Kidney (tissue), 14 donors: ENCODE data around the gene RAPGEF6. TPM values are rescaled to one million over a fixed set of nuclear protein-coding genes. Genes with fewer than 3 reads are reported as not detected.

Source experiments
- DNase-seq, 5 donors: peaks; one replicate each; pipeline ENCODE4 v3.0.0-alpha.2; 2013 to 2020
- FAIRE-seq: peaks from 2 replicates; lab custom pipeline; 2012; peaks lifted over from hg19 to GRCh38; lab: Jason Lieb, UNC
- H3K27ac ChIP-seq, 2 donors: one replicate each; pipeline ENCODE4 v1.7.0; 2013; ENCODE audit warnings: low read depth in 2 of 2, low read length in 2 of 2, inconsistent platforms in 1 of 2
- H3K27me3 ChIP-seq: one replicate; pipeline ENCODE4 v1.7.1; 2013; ENCODE audit warnings: low read length, inconsistent platforms; ENCODE audit not compliant: control insufficient read depth, insufficient read depth
- H3K36me3 ChIP-seq, 3 donors: one replicate each; pipeline versions ENCODE4 v1.7.0 to v1.7.1; 2013; ENCODE audit warnings: low read length in 3 of 3, control low read depth in 1 of 3, inconsistent platforms in 1 of 3; ENCODE audit not compliant: insufficient read depth in 3 of 3, control insufficient read depth in 2 of 3
- H3K4me1 ChIP-seq, 3 donors: one replicate each; pipeline versions ENCODE4 v1.7.0 to v1.7.1; 2013; ENCODE audit warnings: low read length in 3 of 3, inconsistent platforms in 1 of 3, low read depth in 1 of 3; ENCODE audit not compliant: control insufficient read depth in 2 of 3, insufficient read depth in 2 of 3
- H3K4me3 ChIP-seq, 3 donors: one replicate each; pipeline versions ENCODE4 v1.7.0 to v1.8.1; 2013; ENCODE audit warnings: low read length in 3 of 3, control low read depth in 1 of 3, inconsistent platforms in 1 of 3
- H3K9ac ChIP-seq, 3 donors: one replicate each; pipeline versions ENCODE4 v1.7.0 to v1.7.1; 2013; ENCODE audit warnings: low read length in 3 of 3, control low read depth in 1 of 3, inconsistent platforms in 1 of 3
- H3K9me3 ChIP-seq, 3 donors: one replicate each; pipeline versions ENCODE4 v1.7.0 to v1.7.1; 2013; ENCODE audit warnings: low read length in 3 of 3, control low read depth in 1 of 3, inconsistent platforms in 1 of 3; ENCODE audit not compliant: control insufficient read depth in 2 of 3, insufficient read depth in 1 of 3
- CTCF ChIP-seq: IDR thresholded peaks from 3 replicates; pipeline ENCODE4 v1.5.1; 2012; ENCODE audit warnings: mild to moderate bottlenecking, moderate library complexity, borderline replicate concordance; ENCODE audit not compliant: insufficient read depth; ENCODE audit errors: extremely low read depth
- intact Hi-C: fragments of 100-400 bp; cut with DNase I; formaldehyde crosslinking; loops from one replicate; pipeline ENCODE4 v1.11.1; 2022
- polyA plus RNA-seq: library from polyadenylated mRNA; stranded (reverse); fragments of 350-450 nt; fragmentation: Illumina TruSeq; extraction: RNeasy Lipid Tissue Mini Kit (QIAGEN cat#74804); gene quantifications from one replicate; pipeline ENCODE4 v1.2.3, GENCODE V29; 2014; ENCODE audit warnings: low read depth, low replicate concordance; ENCODE audit not compliant: insufficient read depth
- total RNA-seq: library from RNA; stranded (reverse); fragmentation: NEBNext Ultra II Directional; extraction: Animal tissue kit (Norgen Biotek cat#: 25700); gene quantifications from one replicate; pipeline ENCODE4 v1.2.1, GENCODE V29; 2021
- donor health status: control.
- donor health status: control.
- donor health status: control.
- donor health status: control.
- donor health status: control.
- donor health status: DM: yes; HTN: yes; CAD: no.
- donor health status: Normal renal cell carcinoma (clear cell type).

The RAPGEF6 gene
- total and polyA plus RNA-seq, 2 donors from 2014 or later, result 1.8 to 28.6 TPM

GRCh38 chr5:131571669-131572168 lies 63.3 kb downstream of the RAPGEF6 start:
- H3K9me3 ChIP-seq, result peaks cover 0 to 4% (median 0%) of the 10 kb centered on the region in 3 donors
- FAIRE-seq (no peak), DNase-seq (no peak)
- no peaks in the 10 kb centered on the region for H3K27me3 ChIP-seq
- no peaks in the 10 kb centered on the region for H3K4me1 ChIP-seq
- intact Hi-C loops, result no loop called here
- TF ChIP-seq CTCF, result no peak
- H3K27ac ChIP-seq, result no peak overlapping the region
- H3K36me3 ChIP-seq, result no peaks in the 10 kb centered on the region
- H3K4me3 ChIP-seq, result no peak overlapping the region
- H3K9ac ChIP-seq, result no peak overlapping the region

- Histone ChIP-seq H3K36me3 (no peaks in the 10 kb centered on the region), H3K27ac (no peak overlapping the region), H3K4me1 (no peaks in the 10 kb centered on the region), H3K27me3 (no peaks in the 10 kb centered on the region), H3K4me3 (no peak overlapping the region), H3K9ac (no peak overlapping the region), H3K9me3 (peaks cover 0 to 4% (median 0%) of the 10 kb centered on the region in 3 donors)
- no peak for TF ChIP-seq CTCF
- DNase-seq, result no peak
- intact Hi-C loops, result no loop called here
- FAIRE-seq, result no peak
Measured at GRCh38 chr5:131570757-131571156, 64.3 kb downstream of the RAPGEF6 start.

GRCh38 chr5:131564229-131564652 lies 70.8 kb downstream of the RAPGEF6 start:
- DNase-seq, result no peak
- intact Hi-C loops, result no loop called here
- Histone ChIP-seq H3K27ac (no peak overlapping the region), H3K9me3 (no peaks in the 10 kb centered on the region), H3K4me1 (no peaks in the 10 kb centered on the region), H3K4me3 (no peak overlapping the region), H3K9ac (no peak overlapping the region), H3K36me3 (peaks cover 0 to 3% (median 0%) of the 10 kb centered on the region in 3 donors), H3K27me3 (no peaks in the 10 kb centered on the region)
- FAIRE-seq, result no peak
- no peak for TF ChIP-seq CTCF
